Osteocyte (in vitro differentiated cells): ENCODE results near the gene INO80D. TPM values are rescaled to one million over a fixed set of nuclear protein-coding genes. Genes with fewer than 3 reads are reported as not detected.

ENCODE experiments used
- DNase-seq: peaks from one replicate; pipeline ENCODE4 v3.0.0; 2021; ENCODE audit warnings: mixed read lengths; ENCODE audit not compliant: unreplicated experiment; ENCODE audit errors: extremely low spot score
- H3K27ac Mint-ChIP-seq: one replicate; pipeline ENCODE4 v1.8.0; 2021; ENCODE audit warnings: mild to moderate bottlenecking, mixed read lengths; ENCODE audit not compliant: unreplicated experiment
- H3K27me3 Mint-ChIP-seq: one replicate; pipeline ENCODE4 v1.8.0; 2021; ENCODE audit warnings: mixed read lengths; ENCODE audit not compliant: unreplicated experiment
- H3K36me3 Mint-ChIP-seq: one replicate; pipeline ENCODE4 v1.8.0; 2021; ENCODE audit warnings: mixed read lengths; ENCODE audit not compliant: unreplicated experiment
- H3K4me1 Mint-ChIP-seq: one replicate; pipeline ENCODE4 v1.8.0; 2021; ENCODE audit warnings: mixed read lengths; ENCODE audit not compliant: unreplicated experiment
- H3K4me3 Mint-ChIP-seq: one replicate; pipeline ENCODE4 v1.8.0; 2021; ENCODE audit warnings: mild to moderate bottlenecking, moderate library complexity, mixed read lengths; ENCODE audit not compliant: unreplicated experiment
- H3K9me3 Mint-ChIP-seq: one replicate; pipeline ENCODE4 v1.8.0; 2021; ENCODE audit warnings: mixed read lengths; ENCODE audit not compliant: unreplicated experiment
- CTCF ChIP-seq: fragments of 200-600 bp; sonication (generic); IDR thresholded peaks from 2 replicates; pipeline ENCODE4 v1.5.0; 2021; ENCODE audit warnings: antibody characterized with exemption, mild to moderate bottlenecking, moderate library complexity
- total RNA-seq: library from RNA; stranded (reverse); gene quantifications from 2 replicates; pipeline ENCODE4 v1.2.1, GENCODE V29; 2021

INO80D gene
- total RNA-seq, 1 donor from 2014 or later: 18.9 TPM

- TF ChIP-seq CTCF: peak; percentile 92
- H3K9me3 Mint-ChIP-seq: peaks cover 8% of the 10 kb centered on the region
- H3K4me3 Mint-ChIP-seq: no peak overlapping the region
- H3K4me1 Mint-ChIP-seq: peaks cover 23% of the 10 kb centered on the region
- no peaks in the 10 kb centered on the region for H3K36me3 Mint-ChIP-seq
- H3K27me3 Mint-ChIP-seq: peaks cover 4% of the 10 kb centered on the region
- peak; percentile 88 for DNase-seq
- H3K27ac Mint-ChIP-seq: no peak overlapping the region
These were observed 138.1 kb downstream of the INO80D start for GRCh38 chr2:205947621-205948495.

GRCh38 chr2:205946226-205946625 is 139.7 kb downstream of the INO80D start:
- Mint-ChIP-seq H3K27me3 (peaks cover 3% of the 10 kb centered on the region), H3K4me1 (peaks cover 23% of the 10 kb centered on the region), H3K27ac (no peak overlapping the region), H3K9me3 (peaks cover 2% of the 10 kb centered on the region), H3K36me3 (no peaks in the 10 kb centered on the region), H3K4me3 (no peak overlapping the region)
- TF ChIP-seq CTCF: no peak
- DNase-seq: no peak

Other genes starting within 250 kb of the INO80D start
- 90.5 and 97.2 TPM in 2 replicates for gene NDUFS1, start 73.3 kb upstream of the INO80D start, total RNA-seq
- 425 and 433 TPM in 2 replicates for gene EEF1B2, start 73.7 kb upstream of the INO80D start, total RNA-seq
- gene ZDBF2, start 188.5 kb upstream of the INO80D start, total RNA-seq: 24.5 and 28.8 TPM in 2 replicates